Measurements from ENCODE around the gene ANKRD12.
"Not testable (repeated sequence)": the region's sequence is repeated elsewhere in the genome, so short reads cannot be mapped to it uniquely, and the experiment has no call there.

Gene ANKRD12

DNA sequence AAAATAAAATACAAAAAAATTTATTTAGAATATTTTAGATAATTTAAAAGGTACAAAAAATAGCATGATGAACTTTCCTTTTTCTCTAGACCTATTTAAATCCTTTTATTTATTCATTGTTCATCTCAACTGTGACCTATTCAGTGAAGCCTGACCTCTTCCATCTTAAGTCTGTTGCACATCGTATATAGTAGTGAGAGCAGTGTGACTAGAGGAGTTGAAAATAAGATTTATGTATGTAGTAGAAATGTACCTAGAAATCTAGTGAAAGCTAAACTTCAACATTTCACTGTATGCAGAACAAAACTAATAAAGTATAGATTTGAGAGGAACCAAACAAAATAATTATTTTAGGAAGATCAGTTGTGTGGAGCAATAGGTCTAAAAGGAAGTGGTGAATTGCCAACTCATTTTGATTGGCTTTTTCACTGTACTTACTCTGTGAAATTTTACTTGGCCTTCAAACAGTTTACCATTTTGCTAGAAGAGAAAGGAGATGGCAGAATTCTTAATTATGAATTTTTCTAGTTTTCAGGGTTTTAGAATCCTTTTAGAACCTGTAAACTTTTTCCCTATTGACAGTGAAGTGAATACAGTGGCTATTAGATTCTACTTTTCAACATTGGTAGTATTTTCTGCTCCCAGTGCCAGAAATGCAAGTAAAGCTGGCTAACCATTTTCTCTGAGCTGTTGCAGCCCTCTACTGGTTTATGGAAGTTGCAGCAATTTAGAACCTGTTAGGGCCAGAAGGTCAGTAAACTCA is 11.0 kb downstream of the ANKRD12 start:
- peak; percentile 45 for DNase-seq

DNA sequence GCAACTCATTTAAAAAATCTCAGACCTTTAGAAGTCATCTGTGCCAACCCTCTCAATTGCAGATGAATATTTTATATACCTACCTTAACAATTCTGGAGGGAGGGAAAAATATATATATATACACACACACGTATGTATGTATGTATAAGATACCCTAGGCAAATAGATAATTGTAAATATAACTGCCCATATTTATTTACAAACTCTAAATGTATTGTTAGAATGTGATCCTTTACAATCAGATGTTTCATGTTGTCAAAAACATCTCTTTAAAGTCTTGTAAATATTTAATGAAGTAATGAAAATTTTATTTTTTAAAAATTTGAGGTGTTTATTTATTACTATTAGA is 11.6 kb downstream of the ANKRD12 start:
- DNase-seq: no peak

DNA sequence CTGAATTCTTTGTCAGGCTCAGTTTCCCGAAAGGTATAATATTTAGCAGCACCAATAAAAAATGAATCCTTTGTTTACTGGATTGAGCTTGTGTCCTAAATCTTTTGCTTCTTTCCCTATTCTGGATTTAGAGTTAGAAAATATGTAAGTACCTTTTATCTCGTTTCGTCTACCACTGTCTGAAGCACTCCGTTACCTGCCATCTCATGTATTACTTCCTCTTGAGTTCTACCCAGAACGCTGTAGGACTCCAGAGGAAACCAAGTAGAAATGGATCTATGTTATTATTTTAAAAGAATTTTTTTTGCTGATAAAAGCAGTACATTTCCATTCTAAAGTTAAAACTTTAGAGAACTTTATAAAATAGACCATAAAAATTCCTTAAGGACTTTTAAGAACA is 13.5 kb downstream of the ANKRD12 start:
- no peak for DNase-seq

DNA sequence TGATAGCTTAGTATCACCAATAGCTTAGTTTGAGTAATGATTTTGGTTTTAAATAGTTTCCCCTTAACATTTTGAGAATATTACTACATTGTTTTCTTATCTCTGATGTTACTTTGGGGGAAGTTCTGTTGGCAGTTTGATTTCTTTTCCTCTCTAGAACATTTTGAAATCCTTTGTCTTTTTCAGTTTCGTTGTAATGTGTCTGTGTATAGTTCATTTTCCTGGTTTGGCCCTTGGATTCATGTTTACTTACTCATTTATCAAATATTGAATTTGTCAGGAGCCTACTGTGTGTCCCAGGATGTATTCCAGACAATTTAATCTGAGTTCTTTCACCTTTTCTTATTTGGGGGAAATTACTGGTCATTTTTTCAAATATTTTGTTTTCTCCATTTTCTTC is 16.7 kb downstream of the ANKRD12 start:
- no peak for DNase-seq

DNA sequence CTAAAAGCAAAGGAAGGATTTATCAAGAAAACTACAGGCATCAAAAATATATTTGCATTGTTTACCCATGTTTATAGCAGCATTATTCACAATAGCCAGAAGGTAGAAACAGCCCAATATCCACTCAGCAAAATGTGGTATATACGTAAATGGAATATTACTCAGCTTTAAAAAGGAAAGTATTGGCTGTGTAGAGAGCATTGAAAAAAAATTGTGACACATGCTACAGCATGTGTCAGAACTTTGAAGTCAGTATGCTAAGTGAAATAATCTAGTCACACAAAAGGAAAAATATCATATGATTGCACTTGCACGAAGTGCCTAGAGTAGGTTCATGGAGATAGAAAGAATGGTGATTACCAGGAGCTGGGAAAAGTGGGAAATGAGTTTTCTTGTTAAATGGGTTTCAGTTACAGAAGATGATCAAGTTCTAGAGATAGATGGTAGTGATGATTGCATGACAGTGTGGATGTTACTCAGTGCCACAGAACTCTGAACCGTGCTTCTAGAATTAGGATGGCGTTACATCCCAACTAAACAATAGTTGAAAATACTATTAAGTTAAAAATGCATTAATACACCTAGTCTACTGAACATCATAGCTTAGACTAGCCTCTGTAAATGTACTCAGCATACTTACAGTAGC is 20.1 kb downstream of the ANKRD12 start:
- no peak for DNase-seq

DNA sequence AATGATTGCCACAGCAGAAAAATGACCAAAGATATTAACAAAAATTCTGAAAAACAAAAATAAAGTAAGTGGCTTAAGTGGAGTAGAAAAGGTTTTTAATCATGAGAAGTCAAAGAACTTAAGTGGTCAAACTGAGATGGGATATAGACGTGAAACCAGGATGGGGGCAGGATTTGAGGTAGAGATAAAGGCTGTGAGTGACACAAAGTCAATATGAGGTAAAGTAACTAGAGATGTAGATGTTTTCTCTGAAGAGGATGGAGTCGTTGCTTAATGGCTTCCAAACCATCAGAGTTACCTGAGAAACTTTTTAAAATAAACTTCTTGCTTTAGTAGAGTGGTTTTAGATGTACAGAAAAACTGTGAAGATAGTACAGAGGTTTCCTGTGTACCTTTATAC is 21.2 kb downstream of the ANKRD12 start:
- DNase-seq: no peak

DNA sequence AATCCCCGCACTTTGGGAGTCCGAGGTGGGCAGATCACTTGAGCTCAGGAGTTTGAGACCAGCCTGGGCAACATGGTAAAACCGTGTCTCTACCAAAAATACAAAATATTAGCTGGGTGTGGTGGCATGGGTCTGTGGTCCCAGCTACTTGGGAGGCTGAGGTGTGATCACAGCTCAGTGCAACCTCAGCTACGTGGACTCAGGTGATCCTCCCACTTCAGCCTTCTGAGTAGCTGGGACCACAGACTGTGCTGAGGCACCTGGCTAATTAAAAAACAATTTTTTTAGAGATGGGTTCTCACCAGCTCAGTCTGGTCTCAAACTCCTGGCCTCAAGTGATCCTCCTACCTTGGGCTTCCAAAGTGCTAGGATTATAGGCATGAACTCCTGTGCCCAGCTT is 23.4 kb downstream of the ANKRD12 start:
- no peak for DNase-seq

DNA sequence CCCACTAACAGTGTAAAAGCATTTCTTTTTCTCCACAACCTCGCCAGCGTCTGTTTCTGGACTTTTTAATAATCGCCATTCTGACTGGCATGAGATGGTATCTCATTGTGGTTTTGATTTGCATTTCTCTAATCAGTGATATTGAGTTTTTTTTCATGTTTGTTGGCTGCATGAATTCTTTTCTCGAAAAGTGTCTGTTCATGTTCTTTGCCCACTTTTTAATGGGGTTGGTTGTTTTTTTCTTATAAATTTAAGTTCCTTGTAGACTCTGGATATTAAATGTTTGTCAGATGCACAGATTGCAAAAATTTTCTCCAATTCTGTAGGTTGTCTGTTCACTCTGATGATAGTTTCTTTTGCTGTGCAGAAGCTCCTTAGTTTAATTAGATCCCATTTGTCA is 26.1 kb downstream of the ANKRD12 start:
- not testable (repeated sequence) for DNase-seq

DNA sequence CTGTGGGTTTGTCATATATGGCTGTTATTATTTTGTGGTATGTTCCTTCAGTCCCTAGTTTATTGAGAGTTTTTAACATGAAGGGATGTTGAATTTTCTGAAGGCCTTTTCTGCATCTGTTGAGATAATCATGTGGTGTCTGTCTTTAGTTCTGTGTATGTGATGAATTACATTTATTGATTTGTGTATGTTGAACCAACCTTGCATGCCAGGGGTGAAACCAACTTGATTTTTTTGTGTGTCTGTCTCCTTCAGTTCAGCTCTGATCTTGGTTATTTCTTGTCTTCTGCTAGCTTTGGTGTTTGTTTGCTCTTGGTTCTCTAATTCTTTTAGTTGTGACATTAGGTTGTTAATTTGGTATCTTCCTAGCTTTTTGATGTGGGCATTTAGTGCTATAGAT is 27.6 kb downstream of the ANKRD12 start:
- DNase-seq: not testable (repeated sequence)

DNA sequence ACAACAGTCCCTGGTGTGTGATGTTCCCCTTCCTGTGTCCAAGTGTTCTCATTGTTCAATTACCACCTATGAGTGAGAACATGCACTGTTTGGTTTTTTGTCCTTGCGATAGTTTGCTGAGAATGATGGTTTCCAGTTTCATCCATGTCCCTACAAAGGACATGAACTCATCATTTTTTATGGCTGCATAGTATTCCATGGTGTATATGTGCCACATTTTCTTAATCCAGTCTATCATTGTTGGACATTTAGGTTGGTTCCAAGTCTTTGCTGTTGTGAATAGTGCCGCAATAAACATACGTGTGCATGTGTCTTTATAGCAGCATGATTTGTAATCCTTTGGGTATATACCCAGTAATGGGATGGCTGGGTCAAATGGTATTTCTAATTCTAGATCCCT is 29.3 kb downstream of the ANKRD12 start:
- not testable (repeated sequence) for DNase-seq

DNA sequence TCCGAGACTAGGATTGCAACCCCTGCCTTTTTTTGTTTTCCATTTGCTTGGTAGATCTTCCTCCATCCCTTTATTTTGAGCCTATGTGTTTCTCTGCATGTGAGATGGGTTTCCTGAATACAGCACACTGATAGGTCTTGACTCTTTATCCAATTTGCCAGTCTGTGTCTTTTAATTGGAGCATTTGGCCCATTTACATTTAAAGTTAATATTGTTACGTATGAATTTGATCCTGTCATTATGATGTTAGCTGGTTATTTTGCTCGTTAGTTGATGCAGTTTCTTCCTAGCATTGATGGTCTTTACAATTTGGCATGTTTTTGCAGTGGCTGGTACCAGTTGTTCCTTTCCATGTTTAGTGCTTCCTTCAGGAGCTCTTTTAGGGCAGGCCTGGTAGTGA is 32.9 kb downstream of the ANKRD12 start:
- DNase-seq: not testable (repeated sequence)

DNA sequence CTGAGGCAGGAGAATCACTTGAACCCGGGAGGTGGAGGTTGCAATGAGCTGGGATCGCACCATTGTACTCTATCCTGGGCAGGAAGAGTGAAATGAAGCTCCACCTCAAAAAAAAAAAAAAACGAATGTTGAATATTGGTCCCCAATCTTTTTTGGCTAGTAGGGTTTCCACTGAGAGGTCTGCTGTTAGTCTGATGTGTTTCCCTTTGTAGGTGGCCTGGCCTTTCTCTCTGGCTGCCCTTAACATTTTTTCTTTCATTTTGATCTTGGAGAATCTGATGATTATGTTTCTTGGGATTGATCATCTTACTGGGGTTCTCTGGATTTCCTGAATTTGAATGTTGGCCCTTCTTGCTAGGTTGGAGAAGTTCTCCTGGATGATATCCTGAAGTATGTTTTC is 35.3 kb downstream of the ANKRD12 start:
- DNase-seq: not testable (repeated sequence)

DNA sequence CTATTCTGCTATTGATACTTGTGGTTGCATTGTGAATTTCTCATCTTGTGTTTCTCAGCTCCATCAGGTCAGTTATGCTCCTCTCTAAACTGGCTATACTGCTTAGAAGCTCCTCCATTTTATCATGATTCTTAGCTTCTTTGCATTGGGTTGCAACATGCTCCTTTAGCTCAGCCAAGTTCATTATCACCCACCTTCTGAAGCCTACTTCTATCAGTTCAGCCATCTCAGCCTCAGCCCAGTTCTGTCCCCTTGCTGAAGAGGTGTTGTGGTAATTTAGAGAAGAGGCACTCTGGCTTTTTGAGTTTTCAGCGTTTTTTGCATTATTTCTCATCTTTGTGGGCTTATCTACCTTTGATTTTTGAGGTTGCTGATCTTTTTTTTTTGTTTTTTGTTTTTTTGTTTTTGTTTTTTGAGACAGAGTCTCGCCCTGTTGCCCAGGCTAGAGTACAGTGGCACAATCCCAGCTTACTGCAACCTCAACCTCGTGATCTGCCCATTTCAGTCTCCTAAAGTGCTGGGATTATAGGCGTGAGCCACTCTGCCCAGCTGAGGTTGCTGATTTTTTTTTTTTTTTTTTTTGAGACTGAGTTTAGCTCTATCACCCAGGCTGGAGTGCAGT is 36.0 kb downstream of the ANKRD12 start:
- DNase-seq: no peak

DNA sequence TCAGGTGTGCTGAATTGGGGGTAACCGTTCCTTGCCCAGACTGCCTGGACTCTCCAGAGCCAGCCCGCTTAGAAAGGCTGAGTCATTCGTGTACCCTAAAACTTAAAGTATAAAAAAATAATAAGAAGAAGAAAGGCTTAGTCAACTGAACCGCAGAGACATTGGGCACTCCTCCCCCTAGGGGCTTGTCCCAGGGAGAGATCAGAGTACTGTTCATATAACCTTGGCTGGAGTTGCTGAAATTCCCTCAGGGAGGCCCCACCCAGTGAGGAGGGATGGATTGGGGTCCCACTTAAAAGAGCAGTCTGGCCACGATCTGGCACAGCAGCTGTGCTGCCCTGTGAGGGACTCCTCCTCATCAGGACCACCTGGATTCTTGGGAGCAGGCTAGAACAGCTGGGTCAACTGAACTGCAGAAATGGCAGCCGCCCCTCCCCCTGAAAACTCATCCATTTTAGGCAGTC is 37.2 kb downstream of the ANKRD12 start:
- no peak for DNase-seq

DNA sequence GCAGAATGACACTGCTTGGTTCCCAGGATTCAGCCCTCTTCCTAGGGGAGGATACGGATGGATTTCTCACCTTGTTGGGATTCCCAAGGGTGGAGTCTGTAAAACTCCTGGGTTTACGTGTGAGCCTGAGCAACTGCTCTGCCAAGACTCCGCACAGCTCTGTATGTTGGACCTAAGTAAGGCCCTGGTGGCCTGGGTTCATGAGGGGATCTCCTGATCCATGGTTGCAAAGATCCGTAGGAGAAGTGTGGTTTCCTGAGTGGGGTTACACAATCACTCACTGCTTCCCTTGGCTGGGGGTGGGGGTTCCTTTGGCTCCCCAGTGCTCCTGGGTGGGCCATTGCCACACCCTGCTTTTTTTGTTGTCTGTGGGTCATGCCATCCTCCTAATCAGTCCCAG is 37.7 kb downstream of the ANKRD12 start:
- DNase-seq: no peak

DNA sequence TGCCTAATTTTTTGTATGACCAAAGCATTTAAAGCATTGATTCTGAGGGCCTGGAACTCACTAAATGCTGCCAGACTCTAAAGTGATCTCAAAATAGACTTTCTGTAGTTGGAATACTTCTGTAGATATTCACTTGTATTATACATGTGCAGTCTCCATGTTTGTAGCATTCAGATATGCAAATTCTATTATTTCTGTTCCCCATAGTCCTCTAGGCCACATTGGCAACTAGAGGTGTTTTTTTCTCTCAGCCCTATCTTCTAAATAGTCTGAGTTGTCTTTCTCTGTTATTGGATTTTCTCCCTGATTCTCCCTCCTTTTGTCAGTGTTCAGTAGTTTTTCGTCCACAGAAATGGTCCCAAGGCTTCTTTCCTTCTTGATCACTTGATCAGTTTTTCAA is 38.5 kb downstream of the ANKRD12 start:
- DNase-seq: no peak

DNA sequence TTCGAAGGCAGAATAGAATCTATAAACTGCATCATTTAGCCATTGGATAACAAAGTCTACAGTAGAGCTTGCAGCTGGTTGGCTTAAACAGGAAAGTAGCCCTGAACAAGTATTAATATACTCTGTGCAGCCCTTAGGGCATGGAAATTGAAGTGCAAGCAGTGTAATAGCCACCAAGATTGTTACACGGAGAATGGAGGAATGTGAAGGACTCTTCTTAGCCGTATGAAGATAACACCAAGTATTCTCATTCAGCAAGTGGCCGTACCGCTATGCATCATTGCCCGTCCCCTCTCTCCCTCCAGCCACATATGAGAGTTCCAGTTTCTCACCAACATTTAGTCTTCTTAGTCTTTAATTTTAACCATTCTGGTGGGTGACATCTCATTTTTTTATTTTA is 40.5 kb downstream of the ANKRD12 start:
- DNase-seq: no peak

DNA sequence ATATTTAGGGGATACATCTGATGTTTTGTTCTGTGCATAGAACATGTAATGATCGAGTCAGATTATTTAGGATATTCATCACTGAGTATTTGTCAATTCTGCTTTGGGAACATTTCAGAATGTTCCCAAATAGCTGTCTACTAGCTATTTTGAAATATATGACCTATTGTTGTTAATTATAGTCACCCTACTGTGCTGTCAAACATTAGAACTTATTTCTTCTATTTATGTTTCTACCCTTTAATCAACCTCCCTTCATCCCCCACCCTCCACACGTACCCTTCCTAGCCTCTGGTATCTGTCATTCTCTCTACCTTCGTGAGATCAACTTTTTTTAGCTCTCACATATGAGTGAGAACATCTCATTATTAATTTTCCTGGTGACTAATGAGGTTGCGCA is 40.9 kb downstream of the ANKRD12 start:
- DNase-seq: no peak

DNA sequence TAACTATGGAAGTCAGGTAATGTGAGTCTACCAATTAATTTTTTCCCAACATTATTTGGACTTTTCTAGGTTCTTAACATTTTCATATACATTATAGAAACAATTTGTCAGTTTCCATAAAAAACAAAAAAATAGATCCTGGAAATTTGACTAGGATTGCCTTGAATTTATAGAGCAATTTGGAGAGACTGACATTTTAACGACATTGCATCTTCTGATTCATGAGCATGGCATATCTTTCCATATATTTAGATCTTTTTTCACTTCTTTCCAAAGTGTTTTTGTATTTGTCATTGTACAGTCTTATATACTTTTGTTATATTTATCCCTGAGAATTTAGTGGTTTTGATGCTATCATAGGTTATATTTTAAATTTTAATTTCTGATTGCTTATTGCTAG is 42.0 kb downstream of the ANKRD12 start:
- DNase-seq: no peak

DNA sequence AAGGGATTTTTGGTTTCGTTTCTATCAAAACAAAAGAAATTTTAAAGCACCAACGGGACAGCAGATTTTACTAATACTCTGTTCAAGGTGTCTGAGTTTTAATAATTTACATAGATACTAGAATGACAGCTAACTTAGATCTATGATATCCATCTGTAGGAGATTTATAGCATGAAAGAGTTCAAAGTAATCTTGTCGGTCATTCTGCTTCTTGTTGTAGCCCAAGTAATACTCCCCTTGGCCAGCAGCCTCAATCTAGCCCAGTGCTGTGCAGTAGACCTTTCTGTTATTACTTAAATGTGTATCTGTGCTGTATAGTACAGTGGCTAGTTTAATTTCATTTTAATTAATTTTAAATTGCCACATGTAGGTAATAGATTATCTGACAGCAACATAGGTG is 44.7 kb downstream of the ANKRD12 start:
- no peak for DNase-seq

DNA sequence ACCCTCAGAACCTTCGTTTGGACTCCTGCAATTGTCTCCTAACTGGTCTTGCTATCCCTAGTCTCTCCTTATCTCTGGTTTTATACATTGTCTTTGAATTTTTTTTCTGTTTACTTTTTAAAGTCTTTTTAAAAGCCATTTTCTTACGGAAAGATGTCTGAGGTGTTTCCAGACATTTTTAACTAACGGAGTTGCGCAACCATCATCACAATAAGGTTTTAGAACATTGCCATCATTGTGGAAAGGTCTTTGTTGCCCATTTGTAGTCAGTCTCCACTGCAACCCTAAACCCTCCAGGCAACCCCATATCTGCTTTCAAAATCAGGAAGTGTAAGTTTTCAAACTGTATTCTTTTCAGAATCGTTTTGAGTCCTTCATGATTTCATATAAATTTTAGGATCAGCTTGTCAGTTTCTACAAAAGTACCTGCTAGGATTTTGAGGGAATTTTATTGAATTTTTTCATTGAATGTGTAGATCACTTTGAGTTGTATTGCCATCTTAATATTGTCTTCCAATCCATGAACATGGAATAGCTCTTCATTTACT is 46.3 kb downstream of the ANKRD12 start:
- DNase-seq: no peak

DNA sequence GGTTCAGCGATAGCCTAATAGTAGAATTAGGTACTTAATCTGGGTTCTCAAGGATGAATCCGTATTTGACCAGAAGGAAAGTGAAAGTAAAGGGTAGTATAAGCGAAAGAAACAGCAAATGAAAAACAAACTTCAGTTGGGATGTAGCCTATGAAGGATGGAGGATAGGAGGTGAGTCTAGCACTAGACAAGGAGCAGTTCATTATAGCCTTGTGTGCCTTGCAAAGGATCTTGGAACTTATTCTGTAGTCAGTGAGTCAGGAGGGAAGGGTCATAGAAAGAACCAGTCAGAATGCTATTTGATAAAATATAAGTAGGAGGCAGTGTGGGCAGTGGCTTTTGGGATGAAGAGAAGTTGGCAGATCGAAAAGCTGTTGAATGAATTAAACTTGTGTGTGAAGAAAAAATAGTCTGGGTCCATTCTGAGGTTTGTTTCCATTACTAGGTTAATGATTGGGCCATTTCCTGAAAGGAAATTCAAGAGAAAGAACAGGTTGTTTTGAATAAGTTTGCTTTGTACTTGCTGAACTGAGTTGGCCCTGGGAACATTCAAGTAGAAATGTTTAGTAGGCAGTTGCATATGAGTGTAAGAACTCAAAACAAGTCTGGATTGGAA is 48.5 kb downstream of the ANKRD12 start:
- no peak for DNase-seq

DNA sequence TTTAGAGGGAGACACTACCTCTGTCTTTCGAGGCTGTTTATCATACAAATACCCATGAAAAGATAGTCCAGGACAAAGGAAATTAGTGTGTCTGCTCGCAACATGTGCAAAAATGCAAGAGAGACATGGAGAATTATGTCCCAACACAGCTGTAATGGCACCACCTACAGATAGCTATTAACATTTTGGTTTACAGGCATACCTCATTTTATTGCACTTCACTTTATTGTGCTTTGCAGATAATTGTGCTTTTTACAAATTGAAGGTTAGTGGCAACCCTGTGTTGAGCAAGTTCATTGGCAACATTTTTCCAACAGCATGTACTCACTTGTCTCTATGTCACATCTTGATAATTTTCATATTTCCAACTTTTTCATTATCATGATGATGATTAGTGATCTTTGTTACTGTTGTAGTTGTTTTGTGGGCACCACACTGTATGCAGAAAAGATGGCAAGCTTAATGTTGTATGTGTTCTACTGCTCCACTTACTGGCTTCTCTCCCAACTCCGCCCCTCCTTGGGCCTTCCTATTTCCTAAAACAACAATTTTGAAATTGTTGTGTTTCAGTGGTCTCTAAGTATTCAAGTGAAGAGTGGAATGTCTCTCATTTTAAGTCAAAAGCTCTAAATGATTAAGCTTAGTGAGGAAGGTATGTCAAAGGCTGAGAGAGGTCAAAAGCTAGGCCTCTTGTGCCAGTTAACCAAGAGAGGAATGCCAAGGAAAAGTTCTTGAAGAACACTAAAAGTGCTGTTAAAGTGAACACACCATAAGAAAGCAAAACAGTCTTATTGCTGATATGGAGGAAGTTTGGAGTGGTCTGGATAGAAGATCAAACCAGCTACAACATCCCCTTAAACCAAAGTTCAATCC is 52.0 kb downstream of the ANKRD12 start:
- no peak for DNase-seq

All from NCI-H226 (cell line).